ENCODE results near the gene ANXA1. TPM values are rescaled to one million over a fixed set of nuclear protein-coding genes. Genes with fewer than 3 reads are reported as not detected.
"Not testable (repeated sequence)": the region's sequence is repeated elsewhere in the genome, so short reads cannot be mapped to it uniquely, and the experiment has no call there.

The ANXA1 gene
- total RNA-seq, 2 donors from 2014 or later = 21.8 to 34.1 TPM

- intact Hi-C loops (cut with DNase I, micrococcal nuclease) = loop anchor here (5.0 to 10.0 kb wide), 3 partner anchors 69 to 319 kb away; no protein-coding TSS in a partner anchor
- no peak for ATAC-seq
- no peak for DNase-seq
Measured at GRCh38 chr9:73183917-73184861, 32.5 kb downstream of the ANXA1 start.

- DNase-seq; intact Hi-C loops (cut with DNase I, micrococcal nuclease); ATAC-seq: not testable (repeated sequence)
Measured at GRCh38 chr9:73191109-73191508, 39.4 kb downstream of the ANXA1 start.

GRCh38 chr9:73194284-73194683 is 42.6 kb downstream of the ANXA1 start:
- intact Hi-C loops (cut with DNase I, micrococcal nuclease) = no loop called here
- DNase-seq (no peak), ATAC-seq (no peak)

- intact Hi-C loops (cut with DNase I, micrococcal nuclease) = no loop called here
- no peak for ATAC-seq
Measured at GRCh38 chr9:73199448-73199847, 47.8 kb downstream of the ANXA1 start.

GRCh38 chr9:73199886-73200285 is 48.2 kb downstream of the ANXA1 start:
- DNase-seq (no peak), ATAC-seq (peak; percentile 40)
- intact Hi-C loops (cut with DNase I, micrococcal nuclease) = no loop called here

More at GRCh38 chr9:73199448-73199847, 47.8 kb downstream of the ANXA1 start:
- no peak for DNase-seq

GRCh38 chr9:73200694-73201452 is 49.2 kb downstream of the ANXA1 start:
- DNase-seq (no peak), ATAC-seq (peak; percentile 42)
- intact Hi-C loops (cut with DNase I, micrococcal nuclease) = no loop called here

- ATAC-seq = no peak
- no peak for DNase-seq
- intact Hi-C loops (cut with DNase I, micrococcal nuclease) = no loop called here
Measured at GRCh38 chr9:73202980-73203379, 51.3 kb downstream of the ANXA1 start.

- intact Hi-C loops (cut with DNase I, micrococcal nuclease) = no loop called here
- ATAC-seq (no peak), DNase-seq (no peak)
Measured at GRCh38 chr9:73204936-73205335, 53.3 kb downstream of the ANXA1 start.

- ATAC-seq (no peak), DNase-seq (no peak)
- intact Hi-C loops (cut with DNase I, micrococcal nuclease) = no loop called here
Measured at GRCh38 chr9:73206851-73207250, 55.2 kb downstream of the ANXA1 start.

- no peak for DNase-seq
- intact Hi-C loops (cut with DNase I, micrococcal nuclease) = no loop called here
- ATAC-seq = no peak
Measured at GRCh38 chr9:73210886-73211666, 59.4 kb downstream of the ANXA1 start.

GRCh38 chr9:73213300-73213699 is 61.6 kb downstream of the ANXA1 start:
- ATAC-seq = no peak
- no peak for DNase-seq
- intact Hi-C loops (cut with DNase I, micrococcal nuclease) = no loop called here

- ATAC-seq (no peak), DNase-seq (no peak)
- intact Hi-C loops (cut with DNase I, micrococcal nuclease) = no loop called here
Measured at GRCh38 chr9:73215249-73215648, 63.6 kb downstream of the ANXA1 start.

- ATAC-seq = no peak
- no peak for DNase-seq
- intact Hi-C loops (cut with DNase I, micrococcal nuclease) = no loop called here
Measured at GRCh38 chr9:73216100-73216499, 64.4 kb downstream of the ANXA1 start.

Other genes with a start within 250 kb of the ANXA1 start
- gene ALDH1A1, start 198.8 kb upstream of the ANXA1 start, total RNA-seq = 100 to 1,000 TPM in 1 of 2 donors, 10 to 100 TPM in 1; 91.0 to 105 TPM